ENCODE results near the gene KCNB1. TPM values are rescaled to one million over a fixed set of nuclear protein-coding genes. Genes with fewer than 3 reads are reported as not detected.
A peak's percentile ranks its signal among the peaks of the same experiment; 100 is the strongest.
"Not testable (repeated sequence)": the region's sequence is repeated elsewhere in the genome, so short reads cannot be mapped to it uniquely, and the experiment has no call there.

Gene KCNB1
- polyA plus RNA-seq, 3 donors from 2014 or later: not detected

- H3K4me1 Mint-ChIP-seq: no peaks in the 10 kb centered on the region
- DNase-seq: no peak
Measured at GRCh38 chr20:49412953-49413352, 69.5 kb downstream of the KCNB1 start.

GRCh38 chr20:49412254-49412653 lies 70.2 kb downstream of the KCNB1 start:
- H3K9me3 Mint-ChIP-seq: no peaks in the 10 kb centered on the region
- H3K4me3 Mint-ChIP-seq: no peak overlapping the region
- H3K27ac Mint-ChIP-seq: no peak overlapping the region
- H3K36me3 Mint-ChIP-seq: no peaks in the 10 kb centered on the region
- H3K4me1 Mint-ChIP-seq: no peaks in the 10 kb centered on the region
- DNase-seq: no peak
- H3K27me3 Mint-ChIP-seq (ENCODE audit: low read depth in 3 of 3): peaks cover under 1 to 14% (median 5%) of the 10 kb centered on the region in 3 donors

More at GRCh38 chr20:49412953-49413352, 69.5 kb downstream of the KCNB1 start:
- H3K4me3 Mint-ChIP-seq: no peak overlapping the region
- H3K27me3 Mint-ChIP-seq (ENCODE audit: low read depth in 3 of 3): peaks cover 0 to 15% (median 5%) of the 10 kb centered on the region in 3 donors
- no peak overlapping the region for H3K27ac Mint-ChIP-seq
- H3K9me3 Mint-ChIP-seq: no peaks in the 10 kb centered on the region
- H3K36me3 Mint-ChIP-seq: no peaks in the 10 kb centered on the region

GRCh38 chr20:49411221-49411925 lies 71.1 kb downstream of the KCNB1 start:
- Mint-ChIP-seq H3K36me3 (no peaks in the 10 kb centered on the region), H3K27me3 (ENCODE audit: low read depth in 3 of 3) (peaks cover 4 to 14% (median 5%) of the 10 kb centered on the region in 3 donors), H3K4me1 (no peaks in the 10 kb centered on the region), H3K9me3 (no peaks in the 10 kb centered on the region), H3K27ac (peak overlapping the region in 1 of 6 donors; percentile 25), H3K4me3 (no peak overlapping the region)
- DNase-seq: no peak

- not testable (repeated sequence) for H3K9me3 Mint-ChIP-seq, H3K4me3 Mint-ChIP-seq
Measured at GRCh38 chr20:49409975-49410621, 72.4 kb downstream of the KCNB1 start.

GRCh38 chr20:49409302-49409974 lies 73.0 kb downstream of the KCNB1 start:
- DNase-seq: no peak
- Mint-ChIP-seq H3K4me1 (no peaks in the 10 kb centered on the region), H3K4me3 (no peak overlapping the region), H3K27ac (no peak overlapping the region), H3K9me3 (no peaks in the 10 kb centered on the region), H3K36me3 (no peaks in the 10 kb centered on the region), H3K27me3 (ENCODE audit: low read depth in 3 of 3) (peaks cover 3 to 15% (median 6%) of the 10 kb centered on the region in 3 donors)

More at GRCh38 chr20:49409975-49410621, 72.4 kb downstream of the KCNB1 start:
- H3K27ac Mint-ChIP-seq, H3K4me1 Mint-ChIP-seq, DNase-seq, H3K36me3 Mint-ChIP-seq: not testable (repeated sequence)
- H3K27me3 Mint-ChIP-seq (ENCODE audit: low read depth in 3 of 3): peaks cover 3 to 17% (median 6%) of the 10 kb centered on the region in 3 donors

- DNase-seq: no peak
- Mint-ChIP-seq H3K4me3 (no peak overlapping the region), H3K4me1 (no peaks in the 10 kb centered on the region), H3K36me3 (no peaks in the 10 kb centered on the region), H3K9me3 (no peaks in the 10 kb centered on the region), H3K27me3 (ENCODE audit: low read depth in 3 of 3) (peaks cover 1 to 10% (median 6%) of the 10 kb centered on the region in 3 donors), H3K27ac (no peak overlapping the region)
Measured at GRCh38 chr20:49408509-49409104, 73.9 kb downstream of the KCNB1 start.

- Mint-ChIP-seq H3K4me3 (no peak overlapping the region), H3K36me3 (peaks cover 0 to 4% (median 0%) of the 10 kb centered on the region in 3 donors), H3K9me3 (no peaks in the 10 kb centered on the region), H3K4me1 (no peaks in the 10 kb centered on the region), H3K27ac (no peak overlapping the region), H3K27me3 (ENCODE audit: low read depth in 3 of 3) (peaks cover 1 to 10% (median 6%) of the 10 kb centered on the region in 3 donors)
- no peak for DNase-seq
Measured at GRCh38 chr20:49406666-49407065, 75.8 kb downstream of the KCNB1 start.

- Mint-ChIP-seq H3K36me3 (peaks cover 0 to 4% (median 0%) of the 10 kb centered on the region in 3 donors), H3K27me3 (ENCODE audit: low read depth in 3 of 3) (peaks cover 1 to 10% (median 6%) of the 10 kb centered on the region in 3 donors), H3K4me3 (no peak overlapping the region), H3K27ac (no peak overlapping the region), H3K4me1 (no peaks in the 10 kb centered on the region), H3K9me3 (no peaks in the 10 kb centered on the region)
- DNase-seq: no peak
Measured at GRCh38 chr20:49405696-49406095, 76.8 kb downstream of the KCNB1 start.

GRCh38 chr20:49405062-49405683 lies 77.3 kb downstream of the KCNB1 start:
- H3K27ac Mint-ChIP-seq: no peak overlapping the region
- H3K36me3 Mint-ChIP-seq: peaks cover 0 to 4% (median 0%) of the 10 kb centered on the region in 3 donors
- no peaks in the 10 kb centered on the region for H3K9me3 Mint-ChIP-seq

GRCh38 chr20:49404461-49404860 lies 78.0 kb downstream of the KCNB1 start:
- Mint-ChIP-seq H3K27ac (no peak overlapping the region), H3K4me3 (no peak overlapping the region)
- DNase-seq: no peak

More at GRCh38 chr20:49405062-49405683, 77.3 kb downstream of the KCNB1 start:
- no peaks in the 10 kb centered on the region for H3K4me1 Mint-ChIP-seq
- H3K4me3 Mint-ChIP-seq: no peak overlapping the region
- peaks cover 1 to 10% (median 6%) of the 10 kb centered on the region in 3 donors for H3K27me3 Mint-ChIP-seq (ENCODE audit: low read depth in 3 of 3)
- no peak for DNase-seq

GRCh38 chr20:49403911-49404310 lies 78.6 kb downstream of the KCNB1 start:
- no peak overlapping the region for H3K27ac Mint-ChIP-seq
- no peaks in the 10 kb centered on the region for H3K4me1 Mint-ChIP-seq
- H3K36me3 Mint-ChIP-seq: peaks cover 0 to 4% (median 0%) of the 10 kb centered on the region in 3 donors
- no peak overlapping the region for H3K4me3 Mint-ChIP-seq
- DNase-seq: no peak
- peaks cover 0 to 10% (median 6%) of the 10 kb centered on the region in 3 donors for H3K27me3 Mint-ChIP-seq (ENCODE audit: low read depth in 3 of 3)
- no peaks in the 10 kb centered on the region for H3K9me3 Mint-ChIP-seq

More at GRCh38 chr20:49404461-49404860, 78.0 kb downstream of the KCNB1 start:
- Mint-ChIP-seq H3K36me3 (peaks cover 0 to 4% (median 0%) of the 10 kb centered on the region in 3 donors), H3K4me1 (no peaks in the 10 kb centered on the region), H3K9me3 (no peaks in the 10 kb centered on the region), H3K27me3 (ENCODE audit: low read depth in 3 of 3) (peaks cover 1 to 10% (median 6%) of the 10 kb centered on the region in 3 donors)

- no peak for DNase-seq
- Mint-ChIP-seq H3K27me3 (ENCODE audit: low read depth in 3 of 3) (peaks cover under 1 to 10% (median 6%) of the 10 kb centered on the region in 3 donors), H3K36me3 (peaks cover 0 to 4% (median 0%) of the 10 kb centered on the region in 3 donors), H3K9me3 (no peaks in the 10 kb centered on the region), H3K4me3 (no peak overlapping the region), H3K27ac (no peak overlapping the region), H3K4me1 (no peaks in the 10 kb centered on the region)
Measured at GRCh38 chr20:49403012-49403411, 79.5 kb downstream of the KCNB1 start.

- no peaks in the 10 kb centered on the region for H3K9me3 Mint-ChIP-seq
- no peak overlapping the region for H3K27ac Mint-ChIP-seq
- H3K27me3 Mint-ChIP-seq (ENCODE audit: low read depth in 3 of 3): peaks cover 2 to 3% (median 2%) of the 10 kb centered on the region in 3 donors
- no peaks in the 10 kb centered on the region for H3K4me1 Mint-ChIP-seq
- H3K4me3 Mint-ChIP-seq: no peak overlapping the region
- peaks cover 0 to 4% (median 0%) of the 10 kb centered on the region in 3 donors for H3K36me3 Mint-ChIP-seq
- DNase-seq: no peak
Measured at GRCh38 chr20:49400904-49401303, 81.6 kb downstream of the KCNB1 start.

All from immature natural killer cell (primary cell).